SK-N-SH (cell line): ENCODE measurements around the gene FMNL2.

Source experiments
- FOXM1 ChIP-seq: IDR thresholded peaks from 2 replicates; pipeline ENCODE4 v1.4.0; 2012; ENCODE audit warnings: low read depth, mild to moderate bottlenecking
- GATA2 ChIP-seq: sonication (generic); formaldehyde crosslinking; IDR thresholded peaks from 2 replicates; pipeline ENCODE4 v1.5.0; 2020; ENCODE audit warnings: mild to moderate bottlenecking, missing genetic modification reagents
- MXI1 ChIP-seq: IDR thresholded peaks from 2 replicates; pipeline ENCODE4 v1.6.1; 2012; ENCODE audit warnings: mild to moderate bottlenecking, low read depth, low read length, improper control_type of control experiment
- SMC3 ChIP-seq: IDR thresholded peaks from 2 replicates; pipeline ENCODE4 v1.6.1; 2012; ENCODE audit warnings: low read depth, low read length, improper control_type of control experiment
- TAF1 ChIP-seq: IDR thresholded peaks from 2 replicates; pipeline ENCODE4 v1.6.1; 2012; ENCODE audit warnings: low read depth, mild to moderate bottlenecking, low read length, moderate library complexity, borderline replicate concordance
- TEAD4 ChIP-seq: IDR thresholded peaks from 2 replicates; pipeline ENCODE4 v1.4.0; 2012; ENCODE audit warnings: mild to moderate bottlenecking, borderline replicate concordance; ENCODE audit not compliant: insufficient read depth
- YY1 ChIP-seq: IDR thresholded peaks from 2 replicates; pipeline ENCODE4 v1.4.0; 2012; ENCODE audit warnings: low read depth, mild to moderate bottlenecking
- TF ChIP-seq, protein P1 (sequence below): fragments of 150-350 bp; IDR thresholded peaks from 2 replicates; pipeline ENCODE4 v1.6.1; 2017; ENCODE audit warnings: antibody characterized with exemption, low read length, low read depth, borderline replicate concordance
- TF ChIP-seq, protein P2 (sequence below): fragments of 200-600 bp; sonication (generic); IDR thresholded peaks from 2 replicates; pipeline ENCODE4 v1.6.1; 2017; ENCODE audit warnings: antibody characterized with exemption, mild to moderate bottlenecking, moderate library complexity

DNA sequence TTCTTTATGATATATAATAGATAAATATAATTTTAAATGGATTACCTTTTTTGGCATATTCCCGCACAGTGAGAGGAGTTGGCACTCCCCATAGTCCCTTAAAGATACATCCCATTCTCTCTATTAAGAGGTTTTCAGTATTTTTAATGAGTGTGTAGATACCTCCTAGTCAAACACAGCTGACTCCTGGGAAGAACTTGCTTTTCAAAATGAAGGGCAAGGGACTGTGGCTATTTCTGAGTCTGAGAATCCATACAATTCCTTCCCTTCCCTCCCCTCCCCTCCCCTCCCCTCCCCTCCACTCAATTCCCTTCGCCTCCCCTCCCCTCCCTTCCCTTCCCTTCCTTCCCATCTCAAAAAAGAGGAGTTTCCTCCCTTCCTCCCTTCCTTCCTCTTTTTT, 288.8 kb downstream of the FMNL2 start:
- TF ChIP-seq, protein P1, sequence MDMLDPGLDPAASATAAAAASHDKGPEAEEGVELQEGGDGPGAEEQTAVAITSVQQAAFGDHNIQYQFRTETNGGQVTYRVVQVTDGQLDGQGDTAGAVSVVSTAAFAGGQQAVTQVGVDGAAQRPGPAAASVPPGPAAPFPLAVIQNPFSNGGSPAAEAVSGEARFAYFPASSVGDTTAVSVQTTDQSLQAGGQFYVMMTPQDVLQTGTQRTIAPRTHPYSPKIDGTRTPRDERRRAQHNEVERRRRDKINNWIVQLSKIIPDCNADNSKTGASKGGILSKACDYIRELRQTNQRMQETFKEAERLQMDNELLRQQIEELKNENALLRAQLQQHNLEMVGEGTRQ = no peak
- no peak for TF ChIP-seq TAF1
- TF ChIP-seq, protein P2, sequence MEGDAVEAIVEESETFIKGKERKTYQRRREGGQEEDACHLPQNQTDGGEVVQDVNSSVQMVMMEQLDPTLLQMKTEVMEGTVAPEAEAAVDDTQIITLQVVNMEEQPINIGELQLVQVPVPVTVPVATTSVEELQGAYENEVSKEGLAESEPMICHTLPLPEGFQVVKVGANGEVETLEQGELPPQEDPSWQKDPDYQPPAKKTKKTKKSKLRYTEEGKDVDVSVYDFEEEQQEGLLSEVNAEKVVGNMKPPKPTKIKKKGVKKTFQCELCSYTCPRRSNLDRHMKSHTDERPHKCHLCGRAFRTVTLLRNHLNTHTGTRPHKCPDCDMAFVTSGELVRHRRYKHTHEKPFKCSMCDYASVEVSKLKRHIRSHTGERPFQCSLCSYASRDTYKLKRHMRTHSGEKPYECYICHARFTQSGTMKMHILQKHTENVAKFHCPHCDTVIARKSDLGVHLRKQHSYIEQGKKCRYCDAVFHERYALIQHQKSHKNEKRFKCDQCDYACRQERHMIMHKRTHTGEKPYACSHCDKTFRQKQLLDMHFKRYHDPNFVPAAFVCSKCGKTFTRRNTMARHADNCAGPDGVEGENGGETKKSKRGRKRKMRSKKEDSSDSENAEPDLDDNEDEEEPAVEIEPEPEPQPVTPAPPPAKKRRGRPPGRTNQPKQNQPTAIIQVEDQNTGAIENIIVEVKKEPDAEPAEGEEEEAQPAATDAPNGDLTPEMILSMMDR = no peak
- no peak for TF ChIP-seq SMC3
- TF ChIP-seq TEAD4 = no peak
- TF ChIP-seq GATA2 (CRISPR knock-in tag) = no peak
- no peak for TF ChIP-seq FOXM1
- no peak for TF ChIP-seq YY1
- no peak for TF ChIP-seq MXI1
